HG02798 (cell line): ENCODE measurements around the gene CASZ1.

Source experiments
- ATAC-seq: cut with Tn5 transposase; IDR thresholded peaks from one replicate; pipeline ENCODE4 v1.9.1; 2021; ENCODE audit warnings: mild to moderate bottlenecking; ENCODE audit not compliant: unreplicated experiment, poor library complexity

CASZ1 gene

GRCh38 chr1:10799726-10800125, 3.3 kb upstream of the CASZ1 start:
- no peak for ATAC-seq

DNA sequence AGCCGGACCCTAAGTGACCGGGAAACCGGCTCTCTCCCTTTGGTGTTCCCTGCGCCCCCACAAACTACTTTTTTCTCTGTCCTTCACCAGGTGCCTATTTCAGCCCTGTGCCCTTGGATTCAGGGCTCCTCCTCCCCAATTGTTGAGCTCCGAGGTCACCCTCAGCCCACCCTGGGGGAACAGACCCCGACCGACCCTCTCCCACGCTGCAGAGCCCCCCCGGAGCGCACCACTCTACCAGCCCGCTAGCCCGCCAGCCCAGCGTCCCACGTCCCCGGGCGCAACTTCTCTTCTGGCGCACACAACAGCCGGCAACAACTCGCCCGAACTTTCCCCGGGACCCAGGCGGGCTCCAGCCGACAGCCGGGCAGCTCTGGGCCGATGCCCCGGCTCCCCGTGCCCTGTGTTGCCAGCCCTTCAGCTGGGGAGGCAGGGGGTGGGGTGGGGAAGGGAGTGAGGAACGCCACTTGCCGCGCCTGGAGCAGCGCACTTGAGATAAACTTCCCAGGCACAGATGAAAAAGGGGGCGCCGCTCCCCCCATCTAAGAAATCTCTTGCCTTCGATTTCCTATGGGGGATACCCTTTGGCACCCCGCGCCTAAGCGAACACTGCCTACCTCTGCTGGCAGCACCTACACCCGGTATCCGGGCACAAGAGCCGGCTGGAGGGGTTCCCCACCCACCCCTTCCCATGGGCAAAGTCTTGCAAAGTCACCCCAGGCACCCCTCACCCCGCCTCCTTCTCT, 997 bp downstream of the CASZ1 start:
- ATAC-seq = no peak

- no peak for ATAC-seq
Measured at GRCh38 chr1:10794724-10795275, 1.6 kb downstream of the CASZ1 start.

DNA sequence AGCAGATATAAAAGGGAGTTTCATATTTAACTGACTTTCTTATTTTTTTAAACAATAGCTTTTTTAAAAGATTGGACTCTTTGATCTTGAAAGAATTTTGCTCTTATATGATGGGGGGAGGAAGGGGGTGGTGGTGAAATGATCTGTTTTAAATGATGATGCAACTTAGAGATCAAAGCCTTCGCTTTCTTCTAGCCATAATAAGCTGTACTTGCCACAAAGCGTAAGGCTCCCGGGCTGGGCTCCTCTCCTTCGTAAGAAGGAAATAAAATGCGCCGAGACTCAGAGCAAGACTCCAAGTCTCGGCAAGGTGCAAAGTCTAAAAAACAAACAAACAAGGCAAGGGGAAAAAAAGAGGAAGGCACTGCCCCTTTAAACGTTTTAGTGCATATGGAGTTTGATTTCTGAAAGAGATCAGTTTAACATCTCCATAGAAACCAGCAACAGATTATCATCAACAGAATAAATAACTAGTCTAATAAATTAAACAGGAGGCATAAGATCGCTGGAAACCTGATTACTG, 3.3 kb downstream of the CASZ1 start:
- no peak for ATAC-seq

DNA sequence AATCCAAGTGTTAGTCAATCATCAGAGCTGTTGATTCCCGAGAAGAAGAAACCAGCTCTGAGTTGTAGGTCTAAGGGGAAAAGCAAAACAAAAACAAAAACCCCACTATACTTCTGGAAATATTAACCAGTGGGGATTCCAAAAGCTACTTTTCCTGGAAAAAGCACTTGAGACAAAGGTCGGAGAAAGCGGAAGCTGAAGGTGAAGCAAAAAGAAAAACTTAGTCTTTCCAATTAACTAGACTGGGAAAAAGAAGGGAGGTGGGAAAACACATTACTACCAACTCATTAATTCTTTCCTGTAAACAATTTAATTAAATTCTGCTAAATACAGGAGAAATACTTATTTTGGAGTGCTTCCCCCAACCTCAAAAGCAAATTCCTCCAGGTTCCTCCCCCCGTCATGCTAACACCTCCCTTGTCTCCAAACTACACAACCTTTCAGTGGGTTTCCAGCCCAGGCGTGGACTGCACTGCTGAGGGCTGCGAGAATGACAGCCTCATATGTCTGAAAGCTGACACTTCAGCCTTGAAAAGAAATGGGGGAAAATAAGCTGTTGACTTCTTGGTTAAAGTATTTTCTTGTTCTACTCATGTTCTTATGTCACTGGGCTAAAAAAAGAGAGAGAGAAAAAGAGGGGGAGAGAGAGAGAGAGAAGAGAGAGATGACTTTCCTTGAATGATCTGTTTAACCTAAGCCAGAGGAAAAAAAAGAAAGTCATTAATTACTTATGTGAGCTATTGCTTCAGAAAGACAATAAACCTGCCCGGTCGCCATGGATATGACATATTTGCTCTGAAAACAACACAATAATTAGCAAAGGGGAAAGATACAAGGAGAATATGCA, 5.1 kb downstream of the CASZ1 start:
- no peak for ATAC-seq

GRCh38 chr1:10789803-10790702, 6.4 kb downstream of the CASZ1 start:
- no peak for ATAC-seq

- ATAC-seq = no peak
Measured at GRCh38 chr1:10789047-10789791, 7.2 kb downstream of the CASZ1 start.

- ATAC-seq = no peak
Measured at GRCh38 chr1:10788592-10789006, 7.8 kb downstream of the CASZ1 start.

- ATAC-seq = no peak
Measured at GRCh38 chr1:10787286-10787685, 9.2 kb downstream of the CASZ1 start.

- ATAC-seq = no peak
Measured at GRCh38 chr1:10785728-10786638, 10.5 kb downstream of the CASZ1 start.

DNA sequence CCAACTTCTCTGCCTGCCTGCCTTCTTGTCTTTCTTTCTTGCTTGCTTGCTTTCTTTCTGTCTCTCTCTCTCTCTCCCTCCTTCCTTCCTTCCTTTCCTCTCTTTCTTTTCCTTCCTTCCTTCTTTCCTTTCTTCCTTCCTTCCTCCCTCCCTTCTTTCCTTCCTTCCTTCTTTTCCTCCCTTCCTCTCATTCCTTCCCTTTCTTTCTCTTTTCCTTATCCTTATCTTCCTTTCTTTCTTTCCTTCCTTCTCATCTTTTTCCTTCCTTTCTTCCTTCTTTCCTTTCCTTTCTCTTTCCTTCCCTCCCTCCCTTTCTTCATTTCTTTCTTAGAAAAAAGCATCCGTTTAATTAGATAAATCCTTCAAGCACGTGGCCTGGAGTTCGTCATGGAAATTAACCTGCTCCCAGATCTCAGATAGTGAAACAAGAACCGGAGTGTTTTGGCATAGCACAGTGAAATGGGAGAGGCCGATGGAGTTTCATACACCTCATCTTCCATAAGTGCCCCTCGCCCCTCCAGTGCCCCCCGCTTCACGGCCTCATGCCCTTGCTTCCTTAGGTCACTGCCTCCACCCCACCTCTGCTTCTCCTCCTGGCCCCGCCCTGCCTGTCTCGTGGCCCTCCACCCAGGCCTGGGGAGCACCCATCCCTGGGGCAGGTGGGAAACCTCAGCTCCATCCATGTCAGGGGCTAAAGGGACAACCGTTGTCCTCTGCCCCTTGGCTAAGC, 11.3 kb downstream of the CASZ1 start:
- no peak for ATAC-seq

GRCh38 chr1:10782491-10783244, 13.8 kb downstream of the CASZ1 start:
- no peak for ATAC-seq

DNA sequence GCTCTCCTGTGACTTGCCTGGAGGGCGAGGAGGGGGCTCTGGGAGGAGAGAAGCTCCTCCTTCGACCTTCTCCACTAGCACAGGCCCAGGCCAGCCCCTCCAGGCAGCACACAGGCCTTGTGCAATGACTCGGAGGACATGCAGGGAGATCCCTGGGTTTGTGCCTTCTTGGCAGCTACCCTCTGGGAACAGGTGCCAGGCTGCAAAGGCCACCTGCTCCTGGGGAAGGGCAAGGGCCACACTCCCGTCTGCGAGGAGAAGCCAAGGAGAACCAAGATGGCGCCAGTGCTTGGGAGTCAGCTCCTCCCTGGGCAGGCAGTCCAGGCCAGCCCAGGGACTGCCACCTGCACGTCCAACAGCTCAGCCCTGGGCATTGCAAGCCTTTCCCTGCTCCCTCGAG, 15.3 kb downstream of the CASZ1 start:
- no peak for ATAC-seq

DNA sequence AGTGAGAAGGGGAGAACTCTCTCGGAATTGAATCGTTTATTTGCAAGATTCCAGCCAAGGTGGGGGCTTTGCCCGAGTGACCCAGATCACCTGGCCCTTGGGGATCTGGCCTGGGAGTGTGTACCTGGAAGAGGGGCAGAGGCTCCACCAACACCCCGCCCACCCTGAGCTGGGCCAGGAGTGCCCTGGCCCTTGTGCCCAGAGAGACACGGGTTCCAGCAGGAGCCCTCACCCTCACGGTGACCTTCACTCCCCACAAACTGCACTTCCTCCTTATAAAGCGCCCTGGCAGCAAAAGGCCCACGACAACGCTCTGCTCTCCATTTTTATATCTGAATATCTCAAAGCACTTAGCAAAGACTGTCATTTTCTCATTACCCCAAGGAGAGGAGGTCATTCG, 16.6 kb downstream of the CASZ1 start:
- ATAC-seq = no peak

- no peak for ATAC-seq
Measured at GRCh38 chr1:10779201-10779600, 17.2 kb downstream of the CASZ1 start.

GRCh38 chr1:10778640-10779039, 17.8 kb downstream of the CASZ1 start:
- ATAC-seq = no peak
